ENCODE data around the gene IL1RL2.

Gene IL1RL2

DNA sequence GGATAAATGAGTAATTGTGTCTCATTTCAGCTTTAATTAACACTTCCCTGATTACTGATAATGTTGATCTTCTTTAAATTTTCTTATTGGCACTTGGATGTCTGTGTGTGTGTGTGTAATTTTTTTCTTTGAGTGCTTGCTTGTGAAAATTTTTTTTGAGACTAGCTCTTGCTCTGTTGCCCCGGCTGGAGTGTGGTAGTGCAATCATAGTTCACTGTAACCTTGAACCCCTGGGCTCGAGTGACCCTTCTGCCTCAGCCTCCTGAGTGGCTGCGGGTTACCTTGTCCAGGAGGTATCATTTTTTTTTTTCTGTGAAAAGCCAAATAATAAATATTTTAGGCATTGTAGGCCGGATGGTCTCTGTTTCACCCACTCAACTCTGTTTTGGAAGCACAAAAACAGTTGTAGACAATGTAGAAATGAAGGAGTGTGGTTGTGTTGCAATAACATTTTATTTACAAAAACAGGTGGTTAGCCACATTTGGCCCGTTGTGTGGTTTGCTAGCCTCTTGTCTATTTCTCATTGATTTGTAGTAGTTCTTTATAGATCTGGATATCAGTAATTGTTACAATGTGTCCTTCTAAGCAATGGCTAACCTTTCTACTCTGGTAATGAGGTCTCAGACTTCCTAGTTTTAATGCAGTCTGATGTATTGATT is 7.9 kb downstream of the IL1RL2 start:
- no peak for DNase-seq (ENCODE audit: low read depth)

DNA sequence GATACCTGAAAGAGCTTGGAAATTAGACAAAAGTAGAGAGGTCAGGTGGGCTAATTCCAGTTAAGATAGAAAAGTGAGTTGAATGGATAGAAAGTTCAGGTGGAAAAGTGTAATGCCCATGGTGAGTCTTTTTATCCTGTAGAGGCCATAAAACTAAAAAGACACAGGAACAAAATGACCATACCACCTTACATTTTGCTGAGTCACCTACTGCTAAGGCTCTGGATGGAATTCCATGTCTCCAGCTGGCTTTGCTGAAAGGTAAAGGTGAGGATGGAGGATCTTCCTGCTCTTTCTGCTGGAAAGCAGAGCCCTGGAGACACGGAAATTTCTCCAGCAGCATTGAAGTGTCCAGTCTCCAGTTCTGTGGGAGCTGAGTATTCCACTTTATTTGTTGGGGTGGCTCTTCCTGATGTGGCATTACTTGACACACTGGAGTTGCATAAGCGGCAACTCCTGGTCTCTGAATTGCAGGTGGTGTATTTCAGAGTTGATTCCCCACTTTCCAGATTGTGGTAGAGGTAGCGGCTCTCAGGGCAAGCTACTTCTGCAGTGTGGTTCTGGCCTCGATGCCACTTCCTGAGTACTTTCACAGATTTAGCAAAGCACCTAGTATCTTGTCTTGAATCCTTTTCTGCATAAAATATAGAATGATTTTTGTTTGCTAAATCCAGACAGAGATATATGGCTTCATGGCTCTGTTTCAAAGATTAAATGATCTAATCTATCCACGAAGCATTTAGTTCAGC is 10.7 kb downstream of the IL1RL2 start:
- DNase-seq (ENCODE audit: low read depth): no peak

DNA sequence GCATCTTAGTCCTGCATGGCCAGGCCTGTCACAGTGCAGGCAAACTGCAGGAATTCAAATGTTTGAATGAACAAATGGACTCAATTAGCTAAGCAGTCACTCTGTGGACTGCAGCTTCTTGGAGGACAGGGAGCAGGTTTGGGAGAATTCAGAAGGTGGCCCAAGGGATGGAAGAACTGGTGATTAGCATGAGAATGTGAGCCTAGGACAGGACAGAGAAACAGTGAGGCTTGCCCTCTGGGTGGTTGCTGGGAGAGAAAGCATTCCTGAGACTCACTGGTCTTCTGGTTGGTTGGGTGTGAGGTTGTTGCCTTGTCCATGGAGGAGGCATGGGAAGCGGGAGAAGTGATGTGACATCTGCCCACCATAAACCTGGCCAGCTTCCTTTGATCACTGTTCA is 13.7 kb downstream of the IL1RL2 start:
- DNase-seq (ENCODE audit: low read depth): no peak

GRCh38 chr2:102204638-102205037 is 17.8 kb downstream of the IL1RL2 start:
- no peak for DNase-seq (ENCODE audit: low read depth)

GRCh38 chr2:102206666-102207341 is 20.0 kb downstream of the IL1RL2 start:
- peak; percentile 22 for DNase-seq (ENCODE audit: low read depth)

- no peak for DNase-seq (ENCODE audit: low read depth)
Measured at GRCh38 chr2:102208774-102209173, 22.0 kb downstream of the IL1RL2 start.

GRCh38 chr2:102209474-102209873 is 22.7 kb downstream of the IL1RL2 start:
- DNase-seq (ENCODE audit: low read depth): no peak

- no peak for DNase-seq (ENCODE audit: low read depth)
Measured at GRCh38 chr2:102217032-102217431, 30.2 kb downstream of the IL1RL2 start.

GRCh38 chr2:102224824-102225739 is 38.3 kb downstream of the IL1RL2 start:
- no peak for DNase-seq (ENCODE audit: low read depth)

GRCh38 chr2:102226171-102226570 is 39.3 kb downstream of the IL1RL2 start:
- DNase-seq (ENCODE audit: low read depth): no peak

DNA sequence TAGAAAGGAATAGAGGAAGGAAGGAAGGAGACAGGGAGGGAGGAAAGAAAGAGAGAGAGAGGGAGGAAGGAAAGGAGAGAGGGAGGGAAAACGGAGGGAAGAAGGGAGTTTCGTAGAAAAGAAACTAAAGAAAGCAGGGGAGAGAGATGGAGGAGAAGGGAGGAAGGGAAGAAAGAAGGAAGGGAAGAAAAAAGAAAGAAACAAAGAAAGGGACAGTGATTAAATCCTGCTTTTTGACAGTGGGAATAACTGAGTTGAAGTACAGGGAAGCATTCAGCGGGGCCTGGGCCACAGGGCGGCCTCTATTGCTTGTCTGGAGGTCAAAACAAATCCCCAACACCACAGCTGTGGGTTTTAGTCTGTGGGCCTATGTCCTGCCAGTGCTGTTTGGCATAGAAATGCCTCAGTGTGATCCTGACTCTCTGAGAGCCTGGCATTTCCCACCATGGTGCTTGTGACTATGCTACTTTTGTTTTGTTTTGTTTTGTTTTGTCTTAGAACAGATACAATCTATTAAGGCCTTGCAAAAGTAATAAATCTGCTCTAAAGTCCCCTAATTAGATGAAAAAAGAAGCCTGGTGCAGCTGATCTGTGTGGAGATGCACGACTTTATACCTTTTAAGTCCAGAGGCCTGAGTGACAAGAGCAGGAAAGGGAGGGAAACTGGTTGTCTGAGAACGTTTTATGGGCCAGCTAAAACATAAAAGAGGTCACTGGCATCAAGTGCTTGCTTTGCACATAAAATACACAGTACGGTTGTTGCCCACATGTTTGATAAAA is 40.0 kb downstream of the IL1RL2 start:
- no peak for DNase-seq (ENCODE audit: low read depth)

DNA sequence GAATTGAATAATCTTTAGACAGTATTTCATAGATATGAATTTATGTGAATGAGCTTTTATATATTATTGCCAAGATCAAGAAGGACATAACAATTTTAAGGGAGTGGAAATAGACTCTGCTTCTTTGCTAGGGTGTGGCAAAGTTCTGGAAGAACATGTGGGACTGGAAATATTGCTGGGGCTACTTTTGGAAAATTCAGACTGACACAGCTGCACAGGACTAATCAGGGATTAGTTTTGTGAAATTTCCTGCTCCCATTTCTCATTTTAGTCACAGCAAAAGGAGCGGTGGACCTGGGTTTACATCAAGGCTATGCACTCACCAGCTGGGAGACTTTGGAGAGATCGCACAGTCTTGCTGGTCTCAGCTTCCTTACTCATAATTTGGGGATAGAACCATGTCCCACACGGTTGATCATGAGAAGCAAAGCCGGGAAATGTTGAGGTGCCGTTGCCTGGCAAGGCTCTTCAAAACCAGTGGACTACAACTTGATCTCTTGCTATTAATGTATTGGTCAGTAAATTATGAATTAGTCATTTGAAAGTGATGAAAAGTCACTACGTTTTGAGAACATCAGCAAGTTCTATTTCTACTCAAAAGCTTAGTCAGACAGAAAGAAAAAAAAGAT is 42.4 kb downstream of the IL1RL2 start:
- no peak for DNase-seq (ENCODE audit: low read depth)

DNA sequence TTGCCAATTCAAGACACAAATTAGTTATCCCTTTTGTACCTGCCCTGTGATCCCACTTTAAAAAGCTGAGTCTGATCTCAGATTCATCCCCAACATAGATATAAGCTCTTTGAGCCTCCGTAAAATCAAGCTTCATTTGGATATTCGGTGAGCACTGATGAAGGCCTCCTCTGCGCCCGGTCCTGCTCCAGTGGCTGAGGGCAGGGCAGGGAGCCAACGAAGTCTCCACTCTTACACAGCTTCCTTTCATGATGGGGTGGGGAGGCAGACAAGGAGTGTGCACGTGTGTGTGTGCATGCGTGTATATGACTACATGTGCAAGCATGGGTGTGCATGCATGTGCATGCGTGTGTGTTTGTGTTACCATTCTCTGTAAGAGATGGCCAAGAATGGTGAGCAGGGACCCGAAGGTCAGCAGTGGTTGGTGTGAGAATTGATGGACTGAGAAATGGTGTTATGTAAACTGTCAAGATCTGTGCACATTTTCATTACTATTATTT is 43.6 kb downstream of the IL1RL2 start:
- no peak for DNase-seq (ENCODE audit: low read depth)

DNA sequence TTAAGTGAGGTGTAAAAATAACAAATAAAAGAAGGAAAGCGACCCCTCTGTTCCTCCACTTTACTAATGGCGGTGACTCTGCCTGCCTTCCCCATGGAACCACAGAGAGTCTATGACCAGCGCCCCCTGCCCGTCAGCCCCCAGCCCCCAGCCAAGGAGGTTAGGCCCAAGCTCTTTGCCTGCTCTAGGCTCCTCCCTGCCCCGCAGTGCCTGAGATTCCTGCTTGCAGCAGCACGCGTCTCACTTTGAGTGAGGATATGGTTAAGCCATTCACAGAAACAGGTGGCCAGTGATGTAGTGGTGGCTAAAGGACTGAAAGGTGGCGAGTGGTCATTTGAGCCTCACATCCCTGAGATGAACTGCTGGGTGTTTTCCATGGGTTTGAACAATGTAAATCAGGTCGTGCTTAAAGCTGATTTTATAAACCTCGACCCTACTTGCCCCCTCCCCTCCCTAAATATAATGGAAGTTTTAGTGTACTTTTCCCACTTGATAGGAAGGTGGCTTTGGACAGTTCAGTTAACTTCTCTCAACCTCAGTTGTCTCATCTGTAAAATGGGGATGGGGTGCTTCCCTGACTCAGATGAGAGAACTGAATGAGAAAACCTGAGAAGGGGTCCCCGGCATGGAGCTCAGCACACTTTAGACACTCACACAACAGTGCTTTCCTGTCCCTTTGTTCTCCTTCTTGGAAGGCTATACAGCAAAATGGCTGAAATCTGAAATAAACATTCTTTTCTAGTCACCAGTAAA is 46.5 kb downstream of the IL1RL2 start:
- DNase-seq (ENCODE audit: low read depth): no peak

DNA sequence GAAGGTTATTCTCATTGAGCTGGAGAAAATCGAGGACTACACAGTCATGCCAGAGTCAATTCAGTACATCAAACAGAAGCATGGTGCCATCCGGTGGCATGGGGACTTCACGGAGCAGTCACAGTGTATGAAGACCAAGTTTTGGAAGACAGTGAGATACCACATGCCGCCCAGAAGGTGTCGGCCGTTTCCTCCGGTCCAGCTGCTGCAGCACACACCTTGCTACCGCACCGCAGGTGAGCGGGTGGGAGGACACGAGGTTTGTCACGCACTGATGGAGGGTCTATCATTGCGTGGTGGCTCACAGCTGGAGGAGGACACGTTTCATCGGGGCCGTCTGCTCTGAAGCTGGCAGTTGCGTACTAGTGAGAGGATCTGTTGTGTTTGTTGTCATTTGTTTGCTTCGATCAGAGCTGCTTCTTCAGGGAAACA is 48.2 kb downstream of the IL1RL2 start:
- DNase-seq (ENCODE audit: low read depth): no peak

DNA sequence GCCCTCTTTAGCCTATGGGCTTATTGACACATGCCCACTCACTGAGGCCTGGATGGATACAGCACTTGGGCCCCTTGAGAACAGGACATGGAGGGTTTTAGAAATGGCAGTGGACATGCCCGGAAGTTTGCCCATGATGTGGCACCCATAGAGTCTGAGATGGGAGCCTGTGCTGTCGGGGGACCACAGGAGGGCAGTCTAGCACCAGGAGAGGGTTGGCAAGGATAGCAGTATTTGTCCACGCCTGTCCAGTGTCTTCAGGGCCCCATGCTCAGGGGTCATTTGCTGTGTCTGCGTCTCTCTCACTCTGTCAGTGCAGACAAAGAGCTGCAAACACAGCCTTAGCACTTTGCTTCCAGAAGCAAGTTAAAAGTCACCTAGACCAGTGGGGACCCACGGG is 48.7 kb downstream of the IL1RL2 start:
- no peak for DNase-seq (ENCODE audit: low read depth)

DNA sequence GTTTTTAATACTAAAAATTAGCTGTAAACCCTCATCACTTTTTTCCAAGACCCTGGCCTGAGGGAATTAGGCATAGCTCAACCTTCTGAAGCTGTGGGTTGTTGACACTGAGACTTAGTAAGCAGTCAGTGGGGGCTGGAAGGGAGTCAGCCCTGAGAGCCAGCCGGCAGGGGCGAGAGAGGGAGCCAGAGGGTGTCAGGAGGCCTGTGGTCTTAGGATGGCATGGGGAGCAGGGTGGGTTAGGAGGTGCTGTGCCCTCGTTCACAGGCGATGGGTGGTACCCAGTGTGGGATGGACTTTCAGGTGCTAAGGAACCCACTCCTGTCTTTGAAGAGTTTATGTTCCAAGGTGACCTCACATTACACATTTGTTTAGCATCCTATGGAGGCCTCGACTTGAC is 49.3 kb downstream of the IL1RL2 start:
- no peak for DNase-seq (ENCODE audit: low read depth)

DNA sequence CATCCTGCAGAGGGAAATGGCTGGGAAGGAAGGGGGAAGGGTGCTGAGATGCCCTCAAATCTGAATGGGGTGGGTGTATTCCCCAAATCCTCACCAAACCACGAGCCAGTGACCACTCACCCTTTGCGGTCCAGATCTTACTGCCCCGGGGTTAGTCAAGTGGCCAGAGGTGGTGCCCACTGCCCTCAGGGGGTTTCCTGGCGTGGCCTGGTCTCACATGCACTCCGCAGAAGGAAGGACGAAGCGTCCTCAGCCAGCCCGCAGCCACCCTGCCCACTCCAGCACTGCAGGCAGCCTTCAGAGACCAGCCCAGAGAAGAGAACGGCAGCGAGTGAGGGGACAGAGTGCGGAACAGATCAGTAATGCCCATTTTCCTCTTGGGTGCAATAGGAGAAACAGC is 50.4 kb downstream of the IL1RL2 start:
- DNase-seq (ENCODE audit: low read depth): no peak

DNA sequence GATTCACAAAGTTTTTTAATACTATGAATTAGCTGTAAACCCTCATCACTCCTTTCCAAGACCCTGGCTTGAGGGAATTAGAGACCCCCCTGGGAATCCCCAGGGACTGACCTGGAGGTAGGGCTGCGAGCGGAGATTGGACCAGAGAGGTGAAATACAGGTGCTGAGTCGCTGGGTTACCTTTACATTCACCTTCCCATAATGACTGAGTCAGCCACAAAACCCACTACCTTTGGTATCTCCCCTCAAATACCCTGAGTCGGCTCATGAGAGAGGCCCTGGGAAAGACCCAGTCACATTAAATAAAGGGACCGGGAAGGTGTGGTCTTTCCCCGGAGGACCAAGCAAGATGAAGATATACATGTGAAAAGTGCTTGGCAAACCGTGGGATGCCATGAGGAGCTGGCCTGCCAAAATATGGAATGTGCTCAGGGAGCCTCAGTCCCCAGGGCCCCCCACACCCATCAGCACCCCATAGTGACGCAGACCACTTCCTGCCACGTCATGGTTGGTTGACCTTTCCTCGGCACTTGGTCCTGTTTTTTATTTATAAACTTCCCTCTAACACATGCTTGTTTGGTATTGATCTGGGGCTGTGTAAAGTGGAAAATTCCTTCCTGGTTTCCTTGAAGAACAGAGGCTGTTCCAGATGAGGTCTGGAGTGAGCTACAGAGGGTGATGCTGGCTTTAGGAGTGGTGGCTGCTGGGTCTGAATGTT is 51.4 kb downstream of the IL1RL2 start:
- DNase-seq (ENCODE audit: low read depth): peak; percentile 83

Data from fibroblast of gingiva (primary cell).